Spleen (tissue), 11 donors: ENCODE results near the gene GNPAT. TPM values are rescaled to one million over a fixed set of nuclear protein-coding genes. Genes with fewer than 3 reads are reported as not detected.

Source experiments
- DNase-seq: peaks from one replicate; pipeline ENCODE4 v3.0.0-alpha.2; 2020
- H3K27ac ChIP-seq, 8 donors: fragments of 200-600 bp; sonication (generic) in 7 of 8; 1 replicate in 4 of 8; 2 replicates in 4 of 8; pipeline versions ENCODE4 v1.5.0 to v1.8.0; 2016 to 2021; ENCODE audit warnings: inconsistent platforms in 4 of 8, mild to moderate bottlenecking in 4 of 8, moderate library complexity in 1 of 8
- H3K27me3 ChIP-seq, 7 donors: fragments of 200-600 bp; sonication (generic) in 6 of 7; replicated peaks in 1 of 7; 1 replicate in 4 of 7; 2 replicates in 3 of 7; pipeline versions ENCODE4 v1.5.0 to v1.8.0; 2016 to 2021; ENCODE audit warnings: inconsistent platforms in 3 of 7, mild to moderate bottlenecking in 1 of 7
- H3K36me3 ChIP-seq, 6 donors: fragments of 200-600 bp; sonication (generic) in 5 of 6; 1 replicate in 4 of 6; 2 replicates in 2 of 6; pipeline versions ENCODE4 v1.5.0 to v1.8.0; 2016 to 2021; ENCODE audit warnings: inconsistent platforms in 2 of 6
- H3K4me1 ChIP-seq, 6 donors: fragments of 200-600 bp; sonication (generic) in 5 of 6; 1 replicate in 3 of 6; 2 replicates in 3 of 6; pipeline versions ENCODE4 v1.5.0 to v1.8.0; 2016 to 2021; ENCODE audit warnings: inconsistent platforms in 3 of 6
- H3K4me3 ChIP-seq, 8 donors: fragments of 200-600 bp; sonication (generic) in 7 of 8; 1 replicate in 4 of 8; 2 replicates in 4 of 8; pipeline versions ENCODE4 v1.5.0 to v1.8.0; 2016 to 2021; ENCODE audit warnings: inconsistent platforms in 4 of 8, mild to moderate bottlenecking in 4 of 8, moderate library complexity in 2 of 8
- H3K9me3 ChIP-seq, 8 donors: fragments of 200-600 bp; sonication (generic) in 7 of 8; 1 replicate in 4 of 8; 2 replicates in 4 of 8; pipeline versions ENCODE4 v1.5.0 to v1.8.0; 2016 to 2021; ENCODE audit warnings: inconsistent platforms in 4 of 8
- CTCF ChIP-seq, 11 experiments: fragments of 200-600 bp in 7 of 11; fragments of 450-650 bp in 4 of 11; sonication (generic) in 4 of 11; IDR thresholded peaks in 8 of 11; conservative IDR thresholded peaks in 3 of 11; 1 replicate in 7 of 11; 2 replicates in 4 of 11; pipeline versions ENCODE4 v1.4.0 to v1.8.0; 2016 to 2021; ENCODE audit warnings: antibody characterized with exemption in 11 of 11, inconsistent platforms in 4 of 11, mild to moderate bottlenecking in 1 of 11
- POLR2A ChIP-seq, 3 donors: fragments of 450-650 bp; IDR thresholded peaks; one replicate each; pipeline ENCODE4 v1.5.1; 2017; ENCODE audit warnings: antibody characterized with exemption in 3 of 3, mild to moderate bottlenecking in 1 of 3
- POLR2AphosphoS5 ChIP-seq, 3 donors: sonication (generic); formaldehyde crosslinking; IDR thresholded peaks; one replicate each; pipeline ENCODE4 v1.5.1; 2017; ENCODE audit warnings: antibody characterized with exemption in 3 of 3
- WGBS, 5 donors: extraction: QIAGEN DNeasy Blood & Tissue Kit in 3 of 5; methylation state at CpG; one replicate each; pipeline versions ENCODE4 v1.1.5 to v1.1.7; 2013 to 2018; 5-methylcytosine and 5-hydroxymethylcytosine counted together
- intact Hi-C: fragments of 100-400 bp; cut with DNase I; formaldehyde crosslinking; loops from one replicate; pipeline ENCODE4 v1.15.0; 2023; ENCODE audit warnings: low total_unique reads
- polyA plus RNA-seq, 3 donors: library from polyadenylated mRNA; stranded (reverse); fragments of 200-250 nt; gene quantifications; one replicate each; pipeline ENCODE4 v1.2.1, GENCODE V29; 2013
- total RNA-seq, 7 donors: library from RNA; depleted of rRNA in 3 of 7; stranded (reverse); fragments of >200 nt in 3 of 7; fragmentation: NEBNext Ultra II Directional in 4 of 7; extraction: Animal tissue kit (Norgen Biotek cat#: 25700) in 4 of 7; gene quantifications; one replicate each; pipeline versions ENCODE4 v1.1.0 to v1.2.1, GENCODE V29; 2016 to 2021
- donor health status: healthy with polysubstance abuse.
- donor health status: DM: no; HTN: no; CAD: no; lungs with moderate emphysema.
- donor health status: DM: no; HTN: no; CAD: no.
- donor health status: Bipolar disorder and iron deficiency.
- donor health status: healthy.
- donor health status: DM: no; HTN: no; CAD: no.
- donor health status: DM: yes; HTN: yes; CAD: no.

The GNPAT gene
- total and polyA plus RNA-seq, 10 donors = 27.7 to 42.9 (median 34.0) TPM

GRCh38 chr1:231216498-231216897 lies 24.5 kb upstream of the GNPAT start:
- Histone ChIP-seq H3K4me1 (peaks cover 5 to 26% (median 8%) of the 10 kb centered on the region in 6 donors), H3K27me3 (no peaks in the 10 kb centered on the region), H3K27ac (no peak overlapping the region), H3K4me3 (no peak overlapping the region), H3K9me3 (no peaks in the 10 kb centered on the region), H3K36me3 (peaks cover 0 to 1% (median 0%) of the 10 kb centered on the region in 6 donors)
- peak; percentile 65 for DNase-seq
- TF ChIP-seq POLR2A (IDR thresholded peaks at IDR 0.05) = no peak
- no peak for TF ChIP-seq POLR2AphosphoS5 (IDR thresholded peaks at IDR 0.05)
- TF ChIP-seq CTCF (IDR thresholded peaks at IDR 0.05 in 8 of 11, conservative IDR thresholded peaks at IDR 0.05 in 3 of 11) = no peak
- intact Hi-C loops = no loop called here
- WGBS, 5 donors = 43 to 72% (median 59%) methylated on average over 4 of the region's 4 CpGs

- Histone ChIP-seq H3K4me1 (peaks cover 0 to 20% (median 4%) of the 10 kb centered on the region in 6 donors), H3K4me3 (no peak overlapping the region), H3K9me3 (no peaks in the 10 kb centered on the region), H3K27me3 (no peaks in the 10 kb centered on the region), H3K36me3 (peaks cover 0 to 7% (median 0%) of the 10 kb centered on the region in 6 donors), H3K27ac (no peak overlapping the region)
- no peak for TF ChIP-seq POLR2A (IDR thresholded peaks at IDR 0.05)
- no peak for TF ChIP-seq POLR2AphosphoS5 (IDR thresholded peaks at IDR 0.05)
- no peak for TF ChIP-seq CTCF (IDR thresholded peaks at IDR 0.05 in 8 of 11, conservative IDR thresholded peaks at IDR 0.05 in 3 of 11)
- 83 to 96% (median 86%) methylated on average over 11 of the region's 11 CpGs for WGBS, 5 donors
- intact Hi-C loops = no loop called here
- DNase-seq = peak; percentile 59
Measured at GRCh38 chr1:231217056-231217455, 24.0 kb upstream of the GNPAT start.

- no peak for TF ChIP-seq POLR2A (IDR thresholded peaks at IDR 0.05)
- no peak for TF ChIP-seq POLR2AphosphoS5 (IDR thresholded peaks at IDR 0.05)
- no peak for TF ChIP-seq CTCF (IDR thresholded peaks at IDR 0.05 in 8 of 11, conservative IDR thresholded peaks at IDR 0.05 in 3 of 11)
- Histone ChIP-seq H3K27ac (no peak overlapping the region), H3K36me3 (peaks cover 0 to 17% (median 5%) of the 10 kb centered on the region in 6 donors), H3K27me3 (no peaks in the 10 kb centered on the region), H3K4me3 (no peak overlapping the region), H3K9me3 (no peaks in the 10 kb centered on the region), H3K4me1 (peaks cover 0 to 19% (median 4%) of the 10 kb centered on the region in 6 donors)
- intact Hi-C loops = no loop called here
- WGBS, 5 donors = 81 to 91% (median 87%) methylated on average over 6 of the region's 6 CpGs
- DNase-seq = no peak
Measured at GRCh38 chr1:231218078-231218477, 22.9 kb upstream of the GNPAT start.

- intact Hi-C loops = no loop called here
- peak; percentile 30 for DNase-seq
- WGBS, 5 donors = 85 to 92% (median 90%) methylated on average over 10 of the region's 10 CpGs
Measured at GRCh38 chr1:231219422-231220401, 21.3 kb upstream of the GNPAT start.

More at GRCh38 chr1:231219422-231220401, 21.3 kb upstream of the GNPAT start:
- H3K36me3 ChIP-seq = peaks cover 4 to 33% (median 15%) of the 10 kb centered on the region in 6 donors
- no peaks in the 10 kb centered on the region for H3K27me3 ChIP-seq
- no peaks in the 10 kb centered on the region for H3K9me3 ChIP-seq
- no peak for TF ChIP-seq POLR2AphosphoS5 (IDR thresholded peaks at IDR 0.05)
- no peak for TF ChIP-seq POLR2A (IDR thresholded peaks at IDR 0.05)
- no peak for TF ChIP-seq CTCF (IDR thresholded peaks at IDR 0.05 in 8 of 11, conservative IDR thresholded peaks at IDR 0.05 in 3 of 11)
- H3K27ac ChIP-seq = no peak overlapping the region
- H3K4me1 ChIP-seq = peaks cover 0 to 17% (median 3%) of the 10 kb centered on the region in 6 donors
- H3K4me3 ChIP-seq = no peak overlapping the region
